Measurements from ENCODE around the gene NOPCHAP1.

NOPCHAP1 gene

DNA sequence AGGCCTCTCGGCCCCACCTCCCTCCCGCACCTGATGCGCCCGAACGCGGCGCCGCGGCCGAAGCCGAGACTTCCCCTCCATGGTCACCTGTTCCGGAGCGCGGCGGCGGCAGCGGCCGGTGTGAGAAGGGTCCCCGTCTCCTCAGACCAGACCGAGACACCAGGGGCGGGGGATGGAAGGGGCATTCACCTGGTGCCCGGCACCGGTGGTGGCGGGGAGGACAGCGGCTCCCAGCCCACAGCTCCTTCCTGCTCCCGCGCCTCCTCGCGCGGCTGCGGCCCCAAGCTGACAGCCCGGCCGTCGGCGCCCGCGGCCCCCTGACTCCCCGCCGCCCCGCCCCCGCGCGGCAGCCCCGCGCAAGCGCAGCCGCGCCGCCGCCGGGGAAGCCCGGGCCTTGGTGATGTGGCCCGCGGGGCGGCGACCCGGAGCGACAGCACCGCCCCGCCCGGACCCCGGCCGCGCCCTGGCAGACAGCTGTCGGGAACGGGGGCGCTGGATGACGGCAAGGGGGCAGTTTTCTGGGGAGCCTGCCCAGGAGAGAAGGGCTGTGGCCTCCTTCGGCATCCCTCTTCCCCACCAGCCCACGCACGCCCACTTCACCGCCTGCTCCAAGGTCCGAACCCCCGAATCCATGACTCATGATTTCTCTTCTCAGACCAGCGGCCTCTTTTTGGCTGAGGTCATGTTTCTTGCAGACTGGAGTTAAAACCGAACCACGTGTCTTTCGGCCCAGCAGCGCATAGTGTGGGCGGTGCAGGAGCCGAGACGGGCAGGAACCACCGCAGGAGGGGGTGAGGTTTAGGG, 27.9 kb upstream of the NOPCHAP1 start, which contains the start of gene SLC41A2:
Gene SLC41A2, minus strand, starts transcription at position 290 of the 804 bp plus-strand sequence. CDS start 29,763 bp downstream, outside the sequence.
- Mint-ChIP-seq H3K4me1 (ENCODE audit: low read depth) (peaks cover 30% of the 10 kb centered on the region), H3K4me3 (peak within 1 kb of the TSS; percentile 88), H3K36me3 (ENCODE audit: low read depth) (no peaks in the 10 kb centered on the region), H3K27ac (peak within 1 kb of the TSS; percentile 95), H3K27me3 (peaks cover 33% of the 10 kb centered on the region), H3K9me3 (no peaks in the 10 kb centered on the region)

DNA sequence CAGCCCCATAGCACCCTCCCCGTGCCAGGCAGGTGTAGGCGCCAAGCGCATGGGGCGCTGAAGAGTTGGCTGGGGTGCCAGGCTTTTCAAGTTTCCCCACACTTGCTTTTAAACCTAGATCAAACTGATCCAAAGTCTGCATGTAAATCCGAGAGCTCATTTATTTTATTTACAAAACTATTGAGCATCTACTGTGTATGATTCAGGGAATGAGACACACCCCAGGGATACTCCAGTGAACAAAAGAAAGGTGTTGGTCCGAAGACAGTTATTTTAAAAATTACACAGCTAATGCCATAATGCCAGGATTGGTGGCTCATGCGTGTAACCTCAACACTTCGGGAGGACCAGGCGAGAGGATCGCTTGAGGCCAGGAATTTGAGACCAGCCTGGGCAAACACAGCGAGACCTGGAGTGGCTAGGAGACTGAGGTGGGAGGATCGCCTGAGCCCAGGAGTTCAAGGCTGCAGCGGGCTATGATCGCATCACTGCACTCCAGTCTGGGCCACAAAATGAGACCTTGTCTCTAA, 27.2 kb upstream of the NOPCHAP1 start:
- H3K27me3 Mint-ChIP-seq: peaks cover 37% of the 10 kb centered on the region
- H3K27ac Mint-ChIP-seq: peak overlapping the region; percentile 95
- H3K4me3 Mint-ChIP-seq: peak overlapping the region; percentile 88
- H3K36me3 Mint-ChIP-seq (ENCODE audit: low read depth): no peaks in the 10 kb centered on the region
- H3K9me3 Mint-ChIP-seq: no peaks in the 10 kb centered on the region
- H3K4me1 Mint-ChIP-seq (ENCODE audit: low read depth): peaks cover 30% of the 10 kb centered on the region

DNA sequence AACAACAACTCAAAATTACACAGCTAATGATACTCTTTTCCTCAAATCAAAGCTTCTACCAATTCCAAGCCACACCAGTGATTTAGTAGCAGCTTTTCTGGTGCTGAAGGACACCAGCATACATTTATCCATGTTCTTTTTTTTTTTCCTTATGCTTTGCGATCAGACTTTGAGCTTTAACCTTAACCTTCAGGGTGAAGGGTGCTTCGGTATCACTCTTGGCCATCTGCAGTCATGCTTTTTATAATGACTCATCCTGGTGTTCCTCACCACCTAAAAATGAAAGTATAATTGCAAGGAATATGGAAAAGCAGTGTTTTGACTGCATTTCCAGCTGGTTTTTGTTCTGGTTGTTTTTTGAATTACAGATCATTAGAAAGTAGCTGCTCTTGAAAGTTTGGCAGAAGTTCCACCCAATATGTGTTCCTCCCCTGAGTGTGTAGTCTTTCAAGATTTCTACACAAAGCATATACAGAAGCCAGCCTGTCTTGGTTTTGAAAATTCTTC, 26.7 kb upstream of the NOPCHAP1 start:
- no peaks in the 10 kb centered on the region for H3K36me3 Mint-ChIP-seq (ENCODE audit: low read depth)
- peak overlapping the region; percentile 88 for H3K4me3 Mint-ChIP-seq
- no peaks in the 10 kb centered on the region for H3K9me3 Mint-ChIP-seq
- H3K27ac Mint-ChIP-seq: peak overlapping the region; percentile 95
- H3K27me3 Mint-ChIP-seq: peaks cover 35% of the 10 kb centered on the region
- H3K4me1 Mint-ChIP-seq (ENCODE audit: low read depth): peaks cover 30% of the 10 kb centered on the region

GRCh38 chr12:104960464-104960863, 25.7 kb upstream of the NOPCHAP1 start:
- Mint-ChIP-seq H3K4me1 (ENCODE audit: low read depth) (peaks cover 30% of the 10 kb centered on the region), H3K27me3 (peaks cover 38% of the 10 kb centered on the region), H3K9me3 (no peaks in the 10 kb centered on the region), H3K27ac (no peak overlapping the region), H3K36me3 (ENCODE audit: low read depth) (no peaks in the 10 kb centered on the region), H3K4me3 (no peak overlapping the region)

- H3K27me3 Mint-ChIP-seq: peaks cover 34% of the 10 kb centered on the region
- H3K27ac Mint-ChIP-seq: no peak overlapping the region
Observed at GRCh38 chr12:104963757-104964156, 22.4 kb upstream of the NOPCHAP1 start.

GRCh38 chr12:104964167-104964855, 21.8 kb upstream of the NOPCHAP1 start:
- Mint-ChIP-seq H3K27ac (no peak overlapping the region), H3K27me3 (peaks cover 34% of the 10 kb centered on the region), H3K9me3 (no peaks in the 10 kb centered on the region), H3K36me3 (ENCODE audit: low read depth) (no peaks in the 10 kb centered on the region), H3K4me1 (ENCODE audit: low read depth) (peaks cover 9% of the 10 kb centered on the region), H3K4me3 (no peak overlapping the region)

More at GRCh38 chr12:104963757-104964156, 22.4 kb upstream of the NOPCHAP1 start:
- Mint-ChIP-seq H3K9me3 (no peaks in the 10 kb centered on the region), H3K4me3 (no peak overlapping the region), H3K4me1 (ENCODE audit: low read depth) (peaks cover 15% of the 10 kb centered on the region), H3K36me3 (ENCODE audit: low read depth) (no peaks in the 10 kb centered on the region)

DNA sequence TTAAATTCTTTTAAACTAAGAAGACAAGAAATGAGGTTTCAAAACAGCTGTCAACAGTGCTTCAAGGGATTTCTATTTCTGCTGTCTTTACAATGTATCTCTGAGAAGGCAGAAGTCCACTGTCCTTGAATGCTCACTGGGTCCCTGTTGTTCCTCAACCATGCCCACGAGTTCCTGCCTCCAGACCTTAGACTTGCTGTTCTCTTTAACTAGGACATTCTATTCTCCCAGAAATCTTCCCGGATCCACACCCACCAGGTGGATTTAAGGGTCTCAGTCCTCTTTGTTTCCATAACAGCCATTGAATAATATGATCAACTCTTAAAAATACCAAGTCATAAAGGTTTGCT, 21.3 kb upstream of the NOPCHAP1 start:
- Mint-ChIP-seq H3K36me3 (ENCODE audit: low read depth) (no peaks in the 10 kb centered on the region), H3K9me3 (no peaks in the 10 kb centered on the region), H3K4me1 (ENCODE audit: low read depth) (peaks cover 4% of the 10 kb centered on the region), H3K27ac (no peak overlapping the region), H3K27me3 (peaks cover 32% of the 10 kb centered on the region), H3K4me3 (no peak overlapping the region)

GRCh38 chr12:104966677-104967076, 19.4 kb upstream of the NOPCHAP1 start:
- Mint-ChIP-seq H3K27ac (no peak overlapping the region), H3K27me3 (peaks cover 24% of the 10 kb centered on the region), H3K4me3 (no peak overlapping the region), H3K9me3 (no peaks in the 10 kb centered on the region), H3K4me1 (ENCODE audit: low read depth) (peaks cover 5% of the 10 kb centered on the region), H3K36me3 (ENCODE audit: low read depth) (no peaks in the 10 kb centered on the region)

DNA sequence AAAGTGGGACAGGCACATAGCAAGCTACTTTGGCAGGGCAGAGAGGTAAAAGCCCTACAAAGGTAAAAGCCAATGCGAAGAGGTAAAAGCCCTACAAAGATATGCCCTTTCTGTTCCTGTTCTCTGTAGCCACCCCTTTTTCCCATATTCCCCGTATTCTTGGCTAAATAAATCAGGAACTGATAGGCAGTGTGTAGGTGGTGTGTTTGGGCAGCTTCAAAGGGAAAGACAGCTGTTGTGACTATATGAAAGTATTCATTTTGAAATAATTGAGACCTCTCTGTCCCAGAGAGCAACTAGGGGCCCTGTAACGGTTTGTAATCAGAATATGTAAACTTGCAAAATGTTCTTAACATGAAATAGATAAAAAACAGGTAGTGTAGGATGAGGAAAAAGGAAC, 16.8 kb upstream of the NOPCHAP1 start:
- Mint-ChIP-seq H3K27ac (no peak overlapping the region), H3K36me3 (ENCODE audit: low read depth) (no peaks in the 10 kb centered on the region), H3K9me3 (no peaks in the 10 kb centered on the region), H3K4me3 (no peak overlapping the region), H3K27me3 (peaks cover 12% of the 10 kb centered on the region), H3K4me1 (ENCODE audit: low read depth) (peaks cover 5% of the 10 kb centered on the region)

GRCh38 chr12:104971306-104971705, 14.8 kb upstream of the NOPCHAP1 start:
- Mint-ChIP-seq H3K27ac (no peak overlapping the region), H3K9me3 (no peaks in the 10 kb centered on the region), H3K36me3 (ENCODE audit: low read depth) (no peaks in the 10 kb centered on the region), H3K4me1 (ENCODE audit: low read depth) (peaks cover 17% of the 10 kb centered on the region), H3K27me3 (peaks cover under 1% of the 10 kb centered on the region), H3K4me3 (no peak overlapping the region)

- no peaks in the 10 kb centered on the region for H3K27me3 Mint-ChIP-seq
- H3K27ac Mint-ChIP-seq: no peak overlapping the region
Observed at GRCh38 chr12:104973250-104973649, 12.9 kb upstream of the NOPCHAP1 start.

DNA sequence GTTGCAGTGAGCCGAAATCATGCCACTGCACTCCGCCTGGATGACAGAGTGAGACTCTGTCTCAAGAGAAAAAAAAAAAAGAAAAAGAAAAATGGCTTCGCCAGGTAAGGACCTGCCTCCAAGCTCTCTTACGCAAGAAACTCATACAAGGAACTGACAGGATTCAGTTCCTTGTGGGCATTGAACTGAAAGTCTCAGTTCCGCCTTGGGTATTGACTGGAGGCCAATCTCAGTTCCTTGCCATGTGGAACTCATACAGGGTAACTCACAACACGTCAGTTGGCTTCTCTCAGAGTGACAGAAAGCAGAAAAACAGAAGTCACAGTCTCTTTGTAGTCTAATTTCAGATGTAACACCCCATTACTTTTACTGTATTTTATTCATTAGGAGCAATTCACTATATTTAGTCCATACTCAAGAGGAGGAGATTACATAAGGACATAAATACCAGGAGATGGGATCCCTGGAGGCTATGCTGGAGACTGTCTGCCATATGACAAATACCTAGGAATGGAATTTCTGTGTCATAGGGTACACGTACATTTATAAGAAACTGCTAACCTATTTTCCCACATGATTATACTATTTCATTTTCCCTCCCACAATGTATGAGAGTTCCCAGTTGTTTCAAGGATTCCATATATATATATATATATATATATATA, 11.4 kb upstream of the NOPCHAP1 start:
- no peak overlapping the region for H3K27ac Mint-ChIP-seq
- no peak overlapping the region for H3K4me3 Mint-ChIP-seq
- no peaks in the 10 kb centered on the region for H3K36me3 Mint-ChIP-seq (ENCODE audit: low read depth)
- peaks cover 17% of the 10 kb centered on the region for H3K4me1 Mint-ChIP-seq (ENCODE audit: low read depth)
- no peaks in the 10 kb centered on the region for H3K27me3 Mint-ChIP-seq
- H3K9me3 Mint-ChIP-seq: no peaks in the 10 kb centered on the region

More at GRCh38 chr12:104973250-104973649, 12.9 kb upstream of the NOPCHAP1 start:
- H3K36me3 Mint-ChIP-seq (ENCODE audit: low read depth): no peaks in the 10 kb centered on the region
- H3K4me1 Mint-ChIP-seq (ENCODE audit: low read depth): peaks cover 17% of the 10 kb centered on the region
- H3K4me3 Mint-ChIP-seq: no peak overlapping the region
- H3K9me3 Mint-ChIP-seq: no peaks in the 10 kb centered on the region

DNA sequence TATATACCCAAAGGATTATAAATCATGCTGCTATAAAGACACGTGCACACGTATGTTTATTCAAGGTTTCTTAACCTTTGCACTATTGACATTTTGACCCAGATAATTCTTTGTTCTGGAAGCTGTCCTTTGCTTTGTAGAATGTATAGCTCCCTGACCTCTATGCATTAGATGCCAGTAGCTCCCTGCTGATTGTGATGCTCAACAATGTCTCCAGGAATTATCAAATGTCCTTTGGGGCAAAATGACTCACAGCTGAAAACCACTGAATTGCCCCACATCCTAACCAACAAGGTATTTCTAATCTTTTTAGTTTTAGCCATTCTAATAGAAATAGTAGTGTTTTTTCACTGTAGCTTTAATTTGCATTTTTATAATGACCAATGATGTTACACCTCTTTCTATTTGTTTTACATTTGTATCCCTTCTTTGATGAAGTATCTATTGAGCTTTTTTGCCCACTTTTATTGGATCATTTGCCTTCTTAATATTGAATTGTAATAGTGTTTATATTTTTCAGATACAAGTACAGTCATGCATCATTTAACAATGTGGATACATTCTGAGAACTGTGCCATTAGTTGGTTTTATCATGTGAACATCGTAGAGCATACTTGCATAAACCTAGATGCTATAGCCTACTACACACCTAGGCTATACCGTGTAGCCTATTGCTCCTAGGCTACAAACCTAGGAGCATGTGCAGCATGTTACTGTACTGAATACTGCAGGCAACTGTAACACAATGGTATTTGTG, 10.4 kb upstream of the NOPCHAP1 start:
- Mint-ChIP-seq H3K4me3 (no peak overlapping the region), H3K27ac (no peak overlapping the region), H3K9me3 (no peaks in the 10 kb centered on the region), H3K27me3 (no peaks in the 10 kb centered on the region), H3K4me1 (ENCODE audit: low read depth) (peaks cover 17% of the 10 kb centered on the region), H3K36me3 (ENCODE audit: low read depth) (no peaks in the 10 kb centered on the region)

GRCh38 chr12:104976703-104977102, 9.4 kb upstream of the NOPCHAP1 start:
- Mint-ChIP-seq H3K4me3 (no peak overlapping the region), H3K36me3 (ENCODE audit: low read depth) (no peaks in the 10 kb centered on the region), H3K27me3 (no peaks in the 10 kb centered on the region), H3K27ac (no peak overlapping the region), H3K4me1 (ENCODE audit: low read depth) (peaks cover 12% of the 10 kb centered on the region), H3K9me3 (no peaks in the 10 kb centered on the region)

Data from stimulated activated naive CD8-positive, alpha-beta T cell treated with anti-CD3 and anti-CD28 coated beads, Interleukin-15, Interleukin-2, amounts not matched to agents 100 ng/mL and 50 ng/mL, for 24 hours (primary cell).